Measurements from ENCODE around the gene IQCN.

IQCN gene

DNA sequence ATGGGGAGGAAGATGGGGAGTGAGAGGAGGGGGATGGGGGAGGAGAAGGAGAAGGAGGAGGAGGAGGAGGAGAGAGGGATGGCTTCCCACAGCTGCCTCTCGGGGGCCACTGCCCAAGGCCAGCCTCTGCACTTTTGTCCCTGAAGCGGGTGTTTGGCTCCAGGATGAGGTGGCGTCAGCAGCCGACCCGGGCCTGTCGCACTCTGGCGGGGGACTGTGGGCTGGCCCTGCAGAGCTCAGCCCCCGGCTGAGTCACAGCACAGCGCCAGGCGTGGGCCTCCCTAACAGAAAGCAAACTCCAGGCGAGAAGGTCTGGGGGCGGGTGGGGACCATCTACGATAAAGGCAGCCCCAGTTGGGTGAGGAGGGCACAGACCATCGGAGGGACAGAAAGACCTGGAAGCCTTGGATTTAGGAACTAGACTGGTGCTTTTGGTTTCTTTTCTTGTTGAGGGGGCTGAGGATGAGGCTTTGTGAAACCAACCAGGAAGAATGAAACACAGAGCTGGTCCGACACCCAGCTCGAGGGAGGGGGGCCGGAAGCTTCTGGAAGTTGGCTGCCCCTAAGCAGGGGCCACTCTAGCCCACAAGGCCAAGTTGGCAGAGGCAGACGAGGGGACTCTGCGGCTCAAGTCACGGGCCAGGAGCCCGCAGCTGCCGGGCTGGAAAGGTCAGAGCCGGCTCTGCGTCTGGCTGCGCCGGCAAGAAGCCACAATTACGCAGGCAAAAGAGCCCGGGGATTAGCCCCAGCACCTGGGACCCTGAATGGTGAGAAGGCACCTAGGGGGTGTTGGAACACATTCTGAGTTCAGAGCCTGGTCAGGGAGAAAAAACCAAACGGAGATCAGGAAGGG lies 30.4 kb upstream of the IQCN start:
- peak overlapping the region; percentile 67 to 99 for H2BK12ac ChIP-seq (ENCODE audit: low read length in 2 of 2)
- H3K9ac ChIP-seq (ENCODE audit: low read length) = peak overlapping the region; percentile 91
- H3K27ac ChIP-seq (ENCODE audit: low read length, poor library complexity, severe bottlenecking) = peak overlapping the region; percentile 98
- H3K18ac ChIP-seq (ENCODE audit: low read depth in 1 of 2, low read length in 2 of 2) = peak overlapping the region; percentile 94 to 98
- H3K79me1 ChIP-seq (replicated peaks; ENCODE audit: low read length, poor library complexity, severe bottlenecking) = peaks cover 2% of the 10 kb centered on the region
- peak overlapping the region; percentile 95 to 97 for H3K4ac ChIP-seq (ENCODE audit: low read depth in 1 of 2, low read length in 2 of 2)
- no peaks in the 10 kb centered on the region for H3K9me3 ChIP-seq (ENCODE audit: control insufficient read depth, low read length)
- peaks cover 34% of the 10 kb centered on the region for H3K4me1 ChIP-seq (ENCODE audit: control insufficient read depth, insufficient read depth, low read depth, low read length)
- peak; percentile 94 for DNase-seq
- peak overlapping the region; percentile 99 for H2BK120ac ChIP-seq (ENCODE audit: low read depth, low read length)
- peak overlapping the region; percentile 41 to 70 for H3K14ac ChIP-seq (ENCODE audit: low read length in 2 of 2)
- H3K4me2 ChIP-seq (ENCODE audit: low read length, poor library complexity, severe bottlenecking) = peak overlapping the region; percentile 55
- H3K27me3 ChIP-seq (ENCODE audit: control insufficient read depth in 1 of 2, insufficient read depth in 1 of 2, low read length in 2 of 2) = no peaks in the 10 kb centered on the region
- no peak overlapping the region for H2AFZ ChIP-seq (ENCODE audit: low read depth, low read length)
- H2BK5ac ChIP-seq (ENCODE audit: low read depth, low read length, poor library complexity, severe bottlenecking) = peak overlapping the region; percentile 96
- WGBS = under 1% methylated on average over 29 of the region's 29 CpGs
- peak overlapping the region in 1 of 2 experiments; percentile 95 for H3K23ac ChIP-seq (ENCODE audit: low read length in 2 of 2)
- H3K4me3 ChIP-seq (ENCODE audit: insufficient read depth in 1 of 2, low read depth in 1 of 2, low read length in 2 of 2) = peak overlapping the region in 1 of 2 experiments; percentile 66
- peak overlapping the region; percentile 97 for H4K8ac ChIP-seq (ENCODE audit: low read length)
- H4K91ac ChIP-seq (ENCODE audit: low read length) = peak overlapping the region; percentile 98
- peaks cover 14 to 43% of the 10 kb centered on the region in 2 experiments for H3K36me3 ChIP-seq (ENCODE audit: control insufficient read depth in 1 of 2, insufficient read depth in 2 of 2, low read depth in 1 of 2, low read length in 2 of 2)
- H2AK5ac ChIP-seq (ENCODE audit: low read length, severe bottlenecking) = peak overlapping the region; percentile 97
- peak overlapping the region; percentile 90 for H2BK15ac ChIP-seq (ENCODE audit: low read depth, poor library complexity, severe bottlenecking)

DNA sequence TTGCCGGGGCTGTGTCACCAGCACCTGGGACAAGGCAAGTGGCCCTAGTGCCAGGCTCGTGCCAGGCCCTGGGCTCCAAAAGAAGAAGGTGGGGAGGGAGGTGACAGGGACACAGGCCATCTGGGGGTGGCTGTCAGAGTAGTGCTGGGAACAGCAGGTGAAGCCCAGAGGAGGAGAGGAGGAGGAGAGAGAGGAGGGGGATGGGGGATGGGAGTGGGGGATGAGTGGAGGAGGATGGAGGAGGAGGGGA lies 29.9 kb upstream of the IQCN start:
- peak overlapping the region; percentile 91 for H3K9ac ChIP-seq (ENCODE audit: low read length)
- H2BK15ac ChIP-seq (ENCODE audit: low read depth, poor library complexity, severe bottlenecking) = peak overlapping the region; percentile 82
- peak overlapping the region; percentile 97 for H4K8ac ChIP-seq (ENCODE audit: low read length)
- peak overlapping the region; percentile 98 for H3K27ac ChIP-seq (ENCODE audit: low read length, poor library complexity, severe bottlenecking)
- no peak for DNase-seq
- no peak overlapping the region for H3K23ac ChIP-seq (ENCODE audit: low read length in 2 of 2)
- no peaks in the 10 kb centered on the region for H3K9me3 ChIP-seq (ENCODE audit: control insufficient read depth, low read length)
- peak overlapping the region; percentile 98 to 99 for H2BK12ac ChIP-seq (ENCODE audit: low read length in 2 of 2)
- H3K4me1 ChIP-seq (ENCODE audit: control insufficient read depth, insufficient read depth, low read depth, low read length) = peaks cover 36% of the 10 kb centered on the region
- peak overlapping the region; percentile 96 for H2BK120ac ChIP-seq (ENCODE audit: low read depth, low read length)
- no peaks in the 10 kb centered on the region for H3K27me3 ChIP-seq (ENCODE audit: control insufficient read depth in 1 of 2, insufficient read depth in 1 of 2, low read length in 2 of 2)
- peak overlapping the region; percentile 27 for H3K4me2 ChIP-seq (ENCODE audit: low read length, poor library complexity, severe bottlenecking)
- H3K79me1 ChIP-seq (replicated peaks; ENCODE audit: low read length, poor library complexity, severe bottlenecking) = peaks cover 2% of the 10 kb centered on the region
- peak overlapping the region; percentile 47 to 76 for H3K4ac ChIP-seq (ENCODE audit: low read depth in 1 of 2, low read length in 2 of 2)
- peak overlapping the region in 1 of 2 experiments; percentile 90 for H3K14ac ChIP-seq (ENCODE audit: low read length in 2 of 2)
- 41% methylated on average over 2 of the region's 2 CpGs for WGBS
- H4K91ac ChIP-seq (ENCODE audit: low read length) = peak overlapping the region; percentile 98
- peak overlapping the region; percentile 67 for H2AK5ac ChIP-seq (ENCODE audit: low read length, severe bottlenecking)
- no peak overlapping the region for H2AFZ ChIP-seq (ENCODE audit: low read depth, low read length)
- H3K18ac ChIP-seq (ENCODE audit: low read depth in 1 of 2, low read length in 2 of 2) = peak overlapping the region; percentile 93 to 98
- H3K4me3 ChIP-seq (ENCODE audit: insufficient read depth in 1 of 2, low read depth in 1 of 2, low read length in 2 of 2) = peak overlapping the region in 1 of 2 experiments; percentile 66
- H2BK5ac ChIP-seq (ENCODE audit: low read depth, low read length, poor library complexity, severe bottlenecking) = peak overlapping the region; percentile 96
- H3K36me3 ChIP-seq (ENCODE audit: control insufficient read depth in 1 of 2, insufficient read depth in 2 of 2, low read depth in 1 of 2, low read length in 2 of 2) = peaks cover 8 to 38% of the 10 kb centered on the region in 2 experiments

DNA sequence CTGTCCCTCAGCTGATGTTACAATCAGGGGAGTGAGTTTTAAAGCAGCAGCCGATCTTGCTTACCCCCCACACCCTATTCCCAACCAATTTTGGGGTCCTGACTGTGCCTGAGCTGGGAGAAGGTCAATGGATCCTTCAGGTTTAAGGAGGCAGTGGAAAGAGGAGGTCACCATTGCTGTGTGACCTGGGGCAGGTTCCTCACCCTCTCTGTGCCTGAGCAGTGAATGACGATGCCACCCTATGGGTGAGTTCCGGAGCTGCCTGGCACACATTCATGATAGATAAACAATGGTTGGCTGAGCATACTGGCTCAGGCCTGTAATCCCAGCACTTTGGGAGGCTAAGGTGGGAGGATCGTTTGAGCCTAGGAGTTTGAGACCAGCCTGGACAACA lies 27.5 kb upstream of the IQCN start:
- peaks cover 5 to 14% of the 10 kb centered on the region in 2 experiments for H3K36me3 ChIP-seq (ENCODE audit: control insufficient read depth in 1 of 2, insufficient read depth in 2 of 2, low read depth in 1 of 2, low read length in 2 of 2)
- H4K8ac ChIP-seq (ENCODE audit: low read length) = peak overlapping the region; percentile 55
- H3K4me1 ChIP-seq (ENCODE audit: control insufficient read depth, insufficient read depth, low read depth, low read length) = peaks cover 42% of the 10 kb centered on the region
- H4K91ac ChIP-seq (ENCODE audit: low read length) = peak overlapping the region; percentile 23
- H2BK5ac ChIP-seq (ENCODE audit: low read depth, low read length, poor library complexity, severe bottlenecking) = no peak overlapping the region
- H3K9ac ChIP-seq (ENCODE audit: low read length) = peak overlapping the region; percentile 10
- H3K4me2 ChIP-seq (ENCODE audit: low read length, poor library complexity, severe bottlenecking) = no peak overlapping the region
- no peak overlapping the region for H2BK15ac ChIP-seq (ENCODE audit: low read depth, poor library complexity, severe bottlenecking)
- peak overlapping the region; percentile 0 to 81 for H2BK12ac ChIP-seq (ENCODE audit: low read length in 2 of 2)
- H3K4me3 ChIP-seq (ENCODE audit: insufficient read depth in 1 of 2, low read depth in 1 of 2, low read length in 2 of 2) = no peak overlapping the region
- H3K27me3 ChIP-seq (ENCODE audit: control insufficient read depth in 1 of 2, insufficient read depth in 1 of 2, low read length in 2 of 2) = no peaks in the 10 kb centered on the region
- H3K14ac ChIP-seq (ENCODE audit: low read length in 2 of 2) = no peak overlapping the region
- 100% methylated on average over 3 of the region's 4 CpGs for WGBS
- no peak overlapping the region for H3K23ac ChIP-seq (ENCODE audit: low read length in 2 of 2)
- H3K4ac ChIP-seq (ENCODE audit: low read depth in 1 of 2, low read length in 2 of 2) = peak overlapping the region in 1 of 2 experiments; percentile 66
- H2AK5ac ChIP-seq (ENCODE audit: low read length, severe bottlenecking) = peak overlapping the region; percentile 11
- no peak for DNase-seq
- no peak overlapping the region for H2AFZ ChIP-seq (ENCODE audit: low read depth, low read length)
- H2BK120ac ChIP-seq (ENCODE audit: low read depth, low read length) = no peak overlapping the region
- no peak overlapping the region for H3K27ac ChIP-seq (ENCODE audit: low read length, poor library complexity, severe bottlenecking)
- peaks cover 2% of the 10 kb centered on the region for H3K79me1 ChIP-seq (replicated peaks; ENCODE audit: low read length, poor library complexity, severe bottlenecking)
- no peaks in the 10 kb centered on the region for H3K9me3 ChIP-seq (ENCODE audit: control insufficient read depth, low read length)
- peak overlapping the region in 1 of 2 experiments; percentile 82 for H3K18ac ChIP-seq (ENCODE audit: low read depth in 1 of 2, low read length in 2 of 2)

DNA sequence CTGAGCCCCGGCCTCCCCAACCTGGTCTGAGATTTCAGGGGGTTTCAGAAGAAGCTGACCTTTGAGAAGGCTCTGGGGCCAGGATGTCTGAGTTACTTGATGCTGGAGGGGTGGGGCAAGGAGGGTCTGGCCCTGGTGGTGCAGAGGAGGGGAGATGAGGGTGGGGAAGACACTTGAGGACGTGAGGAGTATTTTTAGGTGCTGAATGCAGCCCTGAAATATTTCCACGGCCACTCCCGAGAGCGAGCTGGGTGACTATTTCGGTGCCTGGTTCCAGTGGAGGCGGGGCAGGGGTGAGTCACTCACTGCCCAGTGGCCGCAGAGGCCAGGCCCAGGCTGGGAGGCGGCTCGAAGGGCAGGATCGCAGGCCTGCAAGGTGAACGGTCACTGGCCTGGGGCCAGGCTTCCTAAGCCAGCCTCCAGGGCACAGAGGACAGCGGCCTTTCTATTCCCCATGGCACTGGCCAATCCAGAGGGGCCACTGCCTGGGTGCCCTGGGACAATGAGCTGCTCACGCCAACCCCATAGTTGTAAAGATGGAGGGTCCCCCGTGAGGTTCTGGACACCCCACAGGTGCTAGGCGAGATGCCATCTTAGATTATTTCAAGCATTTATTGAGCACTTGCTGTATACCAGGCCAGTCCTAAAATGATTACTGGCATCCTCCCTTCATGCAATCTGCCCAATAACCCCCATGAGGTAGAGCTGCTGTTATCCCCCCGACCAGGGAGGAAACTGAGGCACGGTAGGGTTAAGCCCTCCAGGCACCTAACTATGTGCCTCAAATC lies 26.9 kb upstream of the IQCN start:
- Histone ChIP-seq H3K14ac (ENCODE audit: low read length in 2 of 2) (no peak overlapping the region), H4K91ac (ENCODE audit: low read length) (peak overlapping the region; percentile 34), H3K4ac (ENCODE audit: low read depth in 1 of 2, low read length in 2 of 2) (peak overlapping the region; percentile 7 to 66), H2BK15ac (ENCODE audit: low read depth, poor library complexity, severe bottlenecking) (peak overlapping the region; percentile 23), H3K18ac (ENCODE audit: low read depth in 1 of 2, low read length in 2 of 2) (peak overlapping the region; percentile 74 to 82), H3K9me3 (ENCODE audit: control insufficient read depth, low read length) (no peaks in the 10 kb centered on the region), H2AFZ (ENCODE audit: low read depth, low read length) (peak overlapping the region; percentile 8), H2BK120ac (ENCODE audit: low read depth, low read length) (peak overlapping the region; percentile 87), H2BK5ac (ENCODE audit: low read depth, low read length, poor library complexity, severe bottlenecking) (no peak overlapping the region), H3K4me3 (ENCODE audit: insufficient read depth in 1 of 2, low read depth in 1 of 2, low read length in 2 of 2) (no peak overlapping the region), H3K23ac (ENCODE audit: low read length in 2 of 2) (peak overlapping the region in 1 of 2 experiments; percentile 17), H4K8ac (ENCODE audit: low read length) (peak overlapping the region; percentile 82), H3K27me3 (ENCODE audit: control insufficient read depth in 1 of 2, insufficient read depth in 1 of 2, low read length in 2 of 2) (no peaks in the 10 kb centered on the region), H2AK5ac (ENCODE audit: low read length, severe bottlenecking) (peak overlapping the region; percentile 49), H3K4me1 (ENCODE audit: control insufficient read depth, insufficient read depth, low read depth, low read length) (peaks cover 40% of the 10 kb centered on the region), H3K9ac (ENCODE audit: low read length) (peak overlapping the region; percentile 78), H2BK12ac (ENCODE audit: low read length in 2 of 2) (peak overlapping the region; percentile 50 to 81), H3K36me3 (ENCODE audit: control insufficient read depth in 1 of 2, insufficient read depth in 2 of 2, low read depth in 1 of 2, low read length in 2 of 2) (peaks cover 3 to 8% of the 10 kb centered on the region in 2 experiments), H3K27ac (ENCODE audit: low read length, poor library complexity, severe bottlenecking) (no peak overlapping the region), H3K79me1 (replicated peaks; ENCODE audit: low read length, poor library complexity, severe bottlenecking) (peaks cover 2% of the 10 kb centered on the region), H3K4me2 (ENCODE audit: low read length, poor library complexity, severe bottlenecking) (no peak overlapping the region)
- DNase-seq = peak; percentile 80
- 37% methylated on average over 18 of the region's 18 CpGs for WGBS

All from mesenchymal stem cell (in vitro differentiated cells and primary cell).